Neural cell (in vitro differentiated cells): ENCODE measurements around the gene USP32. TPM values are rescaled to one million over a fixed set of nuclear protein-coding genes. Genes with fewer than 3 reads are reported as not detected.

Experiments
- H2AFZ ChIP-seq: fragments of 200-600, 300-800 bp; sonication (generic), shearing (Covaris generic); 2 replicates; pipeline ENCODE4 v1.6.0; 2014; ENCODE audit warnings: low read depth, mild to moderate bottlenecking, antibody characterized with exemption, low read length, moderate library complexity
- H3F3A ChIP-seq: fragments of 200-600 bp; shearing (Covaris generic); 2 replicates; pipeline ENCODE4 v1.6.1; 2016; ENCODE audit warnings: mild to moderate bottlenecking, moderate library complexity, mixed read lengths, antibody characterized with exemption, low read length; ENCODE audit not compliant: insufficient read depth, poor library complexity, severe bottlenecking
- H3K27ac ChIP-seq: fragments of 200-600, 300-800 bp; sonication (generic), shearing (Covaris generic); 2 replicates; pipeline ENCODE4 v1.5.1; 2014; ENCODE audit warnings: mild to moderate bottlenecking, low read length, moderate library complexity
- H3K27me3 ChIP-seq: fragments of 300-800, 200-600 bp; sonication (generic), shearing (Covaris generic); 2 replicates; pipeline ENCODE4 v1.6.0; 2014; ENCODE audit warnings: mild to moderate bottlenecking, low read depth, low read length, moderate library complexity; ENCODE audit not compliant: insufficient read depth
- H3K36me3 ChIP-seq: fragments of 300-800, 200-600 bp; sonication (generic), shearing (Covaris generic); 2 replicates; pipeline ENCODE4 v1.5.1; 2014; ENCODE audit warnings: mild to moderate bottlenecking, antibody characterized with exemption, low read length, moderate library complexity; ENCODE audit not compliant: insufficient read depth
- H3K4me2 ChIP-seq: fragments of 300-800, 200-600 bp; sonication (generic), shearing (Covaris generic); 2 replicates; pipeline ENCODE4 v1.6.0; 2014; ENCODE audit warnings: mild to moderate bottlenecking, low read length
- H3K4me3 ChIP-seq: fragments of 300-800, 200-600 bp; sonication (generic), shearing (Covaris generic); 2 replicates; pipeline ENCODE4 v1.5.1; 2014; ENCODE audit warnings: mild to moderate bottlenecking, low read length, moderate library complexity
- H3K79me2 ChIP-seq: fragments of 200-600 bp; shearing (Covaris generic); replicated peaks from 2 replicates; pipeline ENCODE4 v1.6.0; 2014; ENCODE audit warnings: mild to moderate bottlenecking, low read length, moderate library complexity; ENCODE audit not compliant: insufficient read depth
- H3K9ac ChIP-seq: fragments of 300-800, 200-600 bp; sonication (generic), shearing (Covaris generic); 2 replicates; pipeline ENCODE4 v1.6.1; 2016; ENCODE audit warnings: mild to moderate bottlenecking, low read length, mixed read lengths
- H3K9me2 ChIP-seq: fragments of 200-600 bp; shearing (Covaris generic); 2 replicates; pipeline ENCODE4 v1.6.1; 2016; ENCODE audit warnings: mild to moderate bottlenecking, low read length, mixed read lengths; ENCODE audit not compliant: insufficient read depth
- H3K9me3 ChIP-seq: fragments of 200-600, 300-800 bp; sonication (generic), shearing (Covaris generic); 2 replicates; pipeline ENCODE4 v1.6.1; 2016; ENCODE audit warnings: mild to moderate bottlenecking, mixed run types, low read length, moderate library complexity, mixed read lengths
- H4K20me1 ChIP-seq: fragments of 200-600 bp; shearing (Covaris generic); 2 replicates; pipeline ENCODE4 v1.6.1; 2016; ENCODE audit warnings: mild to moderate bottlenecking, mixed run types; ENCODE audit not compliant: insufficient read depth
- CTCF ChIP-seq: fragments of 450-650 bp; IDR thresholded peaks from 2 replicates; pipeline ENCODE4 v1.5.1; 2014; ENCODE audit warnings: antibody characterized with exemption, mild to moderate bottlenecking, moderate library complexity; ENCODE audit not compliant: poor library complexity, severe bottlenecking
- EP300 ChIP-seq: fragments of 450-650 bp; conservative IDR thresholded peaks from 2 replicates; pipeline ENCODE4 v1.6.1; 2014; ENCODE audit warnings: antibody characterized with exemption, mild to moderate bottlenecking, moderate library complexity; ENCODE audit not compliant: poor library complexity, severe bottlenecking
- EZH2 ChIP-seq: fragments of 200-600, 300-800 bp; shearing (Covaris generic), sonication (generic); IDR thresholded peaks from 2 replicates; pipeline ENCODE4 v1.6.1; 2014; ENCODE audit warnings: antibody characterized with exemption, low read length, borderline replicate concordance, mild to moderate bottlenecking; ENCODE audit not compliant: insufficient read depth, poor library complexity, severe bottlenecking
- MXI1 ChIP-seq: fragments of 450-650 bp; conservative IDR thresholded peaks from 2 replicates; pipeline ENCODE4 v1.6.1; 2014; ENCODE audit warnings: antibody characterized with exemption, mild to moderate bottlenecking; ENCODE audit not compliant: poor library complexity, severe bottlenecking
- POLR2AphosphoS5 ChIP-seq: IDR thresholded peaks from 2 replicates; pipeline ENCODE4 v1.6.1; 2012
- RAD21 ChIP-seq: fragments of 450-650 bp; conservative IDR thresholded peaks from 2 replicates; pipeline ENCODE4 v1.6.1; 2014; ENCODE audit warnings: antibody characterized with exemption, mild to moderate bottlenecking, moderate library complexity
- REST ChIP-seq: IDR thresholded peaks from 2 replicates; pipeline ENCODE4 v1.6.1; 2012; ENCODE audit warnings: borderline replicate concordance
- SMC3 ChIP-seq: fragments of 450-650 bp; conservative IDR thresholded peaks from 2 replicates; pipeline ENCODE4 v1.6.1; 2014; ENCODE audit warnings: antibody characterized with exemption, mild to moderate bottlenecking, moderate library complexity; ENCODE audit not compliant: poor library complexity
- TAF1 ChIP-seq: IDR thresholded peaks from 2 replicates; pipeline ENCODE4 v1.6.1; 2012; ENCODE audit warnings: low read depth
- polyA plus RNA-seq: library from polyadenylated mRNA; depleted of rRNA; stranded (reverse); fragments of >200 nt; gene quantifications from 2 replicates; pipeline ENCODE4 v1.2.3, GENCODE V29; 2014

USP32 gene
- polyA plus RNA-seq, 1 donor from 2014 or later = 25.7 TPM

- no peak overlapping the region for H2AFZ ChIP-seq
- no peaks in the 10 kb centered on the region for H3K27me3 ChIP-seq
- H3K4me3 ChIP-seq = no peak overlapping the region
- no peak overlapping the region for H3K9ac ChIP-seq
- peaks cover 7% of the 10 kb centered on the region for H3K36me3 ChIP-seq
- TF ChIP-seq REST (no peak), SMC3 (no peak), RAD21 (no peak), EP300 (no peak), TAF1 (no peak), CTCF (no peak), EZH2 (no peak), MXI1 (no peak), POLR2AphosphoS5 (no peak)
- H4K20me1 ChIP-seq = no peaks in the 10 kb centered on the region
- H3K79me2 ChIP-seq = no peaks in the 10 kb centered on the region
- no peak overlapping the region for H3K27ac ChIP-seq
- no peaks in the 10 kb centered on the region for H3K9me3 ChIP-seq
- H3K4me2 ChIP-seq = no peak overlapping the region
- no peaks in the 10 kb centered on the region for H3F3A ChIP-seq
- H3K9me2 ChIP-seq = no peaks in the 10 kb centered on the region
These were observed 151.6 kb downstream of the USP32 start for GRCh38 chr17:60240290-60240689.

- Histone ChIP-seq H3K27ac (no peak overlapping the region), H3F3A (no peaks in the 10 kb centered on the region), H3K4me2 (no peak overlapping the region), H3K79me2 (no peaks in the 10 kb centered on the region), H3K9ac (no peak overlapping the region), H3K4me3 (no peak overlapping the region), H4K20me1 (no peaks in the 10 kb centered on the region), H3K9me2 (no peaks in the 10 kb centered on the region), H3K36me3 (no peaks in the 10 kb centered on the region), H2AFZ (no peak overlapping the region), H3K27me3 (no peaks in the 10 kb centered on the region), H3K9me3 (no peaks in the 10 kb centered on the region)
- TF ChIP-seq POLR2AphosphoS5 (no peak), TAF1 (no peak), MXI1 (no peak), EP300 (no peak), REST (no peak), RAD21 (no peak), CTCF (no peak)
These were observed 160.2 kb downstream of the USP32 start for GRCh38 chr17:60231691-60232090.
